Activated naive CD8-positive, alpha-beta T cell treated with anti-CD3 and anti-CD28 coated beads, Interleukin-2, amount 50 U/mL, for 16 hours (primary cell): ENCODE measurements around the gene SYNPR.

ENCODE experiments used
- DNase-seq: peaks from one replicate; pipeline ENCODE4 v3.0.0-alpha.2; 2020; ENCODE audit warnings: low read depth, low spot score

The SYNPR gene

GRCh38 chr3:63555767-63556166 lies 277.7 kb downstream of the SYNPR start:
- DNase-seq, result no peak

DNA sequence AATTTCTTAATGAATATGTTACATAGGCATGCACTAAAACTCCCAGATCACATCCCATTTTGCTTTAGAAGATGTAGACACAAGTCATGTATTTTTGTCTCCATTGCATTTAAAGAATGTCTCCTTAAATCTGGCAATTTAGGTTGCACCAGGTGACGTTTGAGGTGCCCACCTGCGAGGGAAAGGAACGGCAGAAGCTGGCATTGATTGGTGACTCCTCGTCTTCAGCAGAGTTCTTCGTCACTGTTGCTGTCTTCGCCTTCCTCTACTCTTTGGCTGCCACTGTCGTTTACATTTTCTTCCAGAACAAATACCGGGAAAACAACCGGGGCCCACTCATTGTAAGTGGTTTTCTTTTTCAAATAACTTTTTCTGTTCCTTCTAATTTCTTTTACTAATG lies 278.3 kb downstream of the SYNPR start:
- DNase-seq, result no peak

GRCh38 chr3:63557912-63558311 lies 279.8 kb downstream of the SYNPR start:
- no peak for DNase-seq

DNA sequence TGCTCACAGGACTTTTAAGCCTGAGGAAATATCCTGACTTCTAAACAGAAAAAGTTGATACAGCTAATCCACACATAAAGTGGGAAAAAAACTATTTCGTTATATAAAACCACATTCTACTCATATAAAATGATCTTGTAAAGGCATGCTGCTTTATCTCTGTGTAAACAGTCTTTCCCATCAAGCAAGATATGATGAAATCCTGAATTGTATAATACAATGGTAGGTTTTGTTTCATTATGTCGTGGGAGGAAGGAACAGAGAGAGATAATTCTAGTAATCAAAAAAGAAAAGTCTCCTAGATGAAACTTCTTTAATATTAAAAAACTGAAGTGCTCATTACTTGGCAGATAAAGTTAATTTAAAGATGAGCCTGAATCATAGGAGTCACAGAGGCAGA lies 281.8 kb downstream of the SYNPR start:
- no peak for DNase-seq

DNA sequence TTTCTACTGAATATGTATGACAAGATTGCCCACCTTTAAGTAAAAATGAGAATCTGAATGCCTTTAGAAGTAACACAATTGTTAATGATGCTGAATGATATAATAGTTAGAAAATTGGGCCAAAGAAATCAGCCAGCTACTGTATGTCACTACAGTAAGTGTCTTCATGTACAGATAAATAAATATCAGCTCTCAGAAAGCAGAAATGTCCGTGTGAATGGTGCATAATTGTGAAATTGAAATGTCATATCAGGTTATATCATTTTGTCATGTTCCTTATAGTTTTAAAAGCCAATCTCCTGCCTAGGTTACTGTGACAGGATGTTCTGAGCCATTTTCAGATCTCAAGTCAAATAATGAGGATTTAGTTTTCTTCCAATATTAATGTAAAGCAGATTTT lies 283.8 kb downstream of the SYNPR start:
- no peak for DNase-seq

GRCh38 chr3:63562323-63562722 lies 284.2 kb downstream of the SYNPR start:
- DNase-seq, result no peak

DNA sequence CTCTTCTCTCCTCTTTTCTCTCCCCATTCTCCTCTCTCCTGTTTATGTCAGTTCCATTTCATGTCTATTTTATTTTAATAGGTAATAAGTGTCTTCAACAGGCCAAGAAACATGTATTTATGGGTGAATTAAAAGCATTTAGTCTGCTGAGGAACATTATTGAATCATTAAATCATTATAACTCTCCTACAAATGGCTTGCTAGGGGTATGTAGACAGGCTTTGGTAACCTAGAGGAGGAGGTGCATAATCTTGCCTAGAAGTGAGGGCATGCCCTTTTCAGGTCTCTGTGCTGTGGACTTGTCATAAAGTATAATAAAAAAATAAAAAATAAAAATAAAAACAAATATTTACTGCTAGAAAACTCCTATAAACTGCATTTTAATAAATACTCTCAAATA lies 285.5 kb downstream of the SYNPR start:
- DNase-seq, result no peak

DNA sequence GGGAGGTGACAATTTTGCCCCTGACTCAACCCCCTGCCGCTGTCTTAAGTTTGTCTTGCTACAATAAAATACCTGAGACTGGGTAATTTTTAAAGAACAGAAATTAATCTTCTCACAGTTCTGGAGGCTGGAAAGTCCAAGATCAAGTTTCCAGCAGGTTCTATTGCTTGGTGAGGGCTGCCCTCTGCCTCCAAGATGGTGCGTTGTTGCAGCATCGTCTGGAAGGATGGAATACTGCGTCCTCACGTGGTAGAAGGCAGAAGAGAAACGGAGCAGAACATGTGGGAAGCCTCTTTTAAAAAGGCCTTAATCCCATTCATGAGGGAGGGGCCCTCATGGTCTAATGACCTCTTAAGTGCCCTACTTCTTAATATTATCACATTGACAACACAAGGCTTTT lies 287.1 kb downstream of the SYNPR start:
- DNase-seq, result no peak

DNA sequence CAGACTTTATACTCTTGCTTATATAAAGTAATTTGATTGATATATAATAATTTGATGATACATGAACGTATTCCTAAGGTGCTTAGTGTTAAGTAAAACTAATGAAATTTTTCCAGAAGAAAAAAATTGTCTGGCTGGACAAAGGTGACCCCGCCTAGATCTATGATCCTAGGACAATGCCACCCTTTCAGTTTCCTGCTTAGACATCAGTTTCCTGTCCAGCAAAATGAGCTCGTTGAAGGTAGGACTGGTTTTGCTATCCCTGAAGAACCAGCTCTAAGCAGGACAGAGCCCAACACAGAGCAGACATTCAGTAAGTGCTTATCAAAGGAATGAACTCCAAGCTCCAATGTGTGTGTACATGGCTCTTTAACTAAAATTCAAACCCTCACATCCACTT lies 293.6 kb downstream of the SYNPR start:
- no peak for DNase-seq

GRCh38 chr3:63576846-63577245 lies 298.7 kb downstream of the SYNPR start:
- no peak for DNase-seq

- DNase-seq, result no peak
Observed at GRCh38 chr3:63578858-63579257, 300.8 kb downstream of the SYNPR start.

- DNase-seq, result no peak
Observed at GRCh38 chr3:63580151-63580550, 302.0 kb downstream of the SYNPR start.

DNA sequence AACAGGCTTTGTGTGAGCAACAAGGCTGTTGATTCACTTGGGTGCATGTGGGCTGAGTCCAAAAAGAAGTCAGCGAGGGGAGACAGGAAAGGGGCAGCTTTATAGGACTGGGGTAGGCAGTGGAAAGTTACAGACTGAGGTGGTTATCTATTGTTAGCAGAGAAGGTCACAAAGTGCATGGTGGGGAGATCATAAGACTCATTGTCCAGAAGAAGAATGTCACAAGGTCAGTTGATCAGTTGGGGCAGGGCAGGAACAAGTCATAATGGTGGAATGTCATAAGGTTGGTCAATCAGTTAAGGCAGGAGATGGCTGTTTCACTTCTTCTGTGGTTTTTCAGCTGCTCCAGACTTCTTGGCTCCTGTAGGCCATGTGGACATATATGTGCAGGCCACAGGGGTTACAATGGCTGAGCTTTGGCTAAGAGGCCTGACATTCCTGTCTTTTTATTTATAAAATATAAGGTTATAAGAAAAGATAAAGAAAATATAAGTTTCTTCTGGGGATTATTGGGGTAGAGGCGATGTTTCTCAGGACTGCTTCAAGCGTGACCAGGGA lies 304.9 kb downstream of the SYNPR start:
- no peak for DNase-seq

DNA sequence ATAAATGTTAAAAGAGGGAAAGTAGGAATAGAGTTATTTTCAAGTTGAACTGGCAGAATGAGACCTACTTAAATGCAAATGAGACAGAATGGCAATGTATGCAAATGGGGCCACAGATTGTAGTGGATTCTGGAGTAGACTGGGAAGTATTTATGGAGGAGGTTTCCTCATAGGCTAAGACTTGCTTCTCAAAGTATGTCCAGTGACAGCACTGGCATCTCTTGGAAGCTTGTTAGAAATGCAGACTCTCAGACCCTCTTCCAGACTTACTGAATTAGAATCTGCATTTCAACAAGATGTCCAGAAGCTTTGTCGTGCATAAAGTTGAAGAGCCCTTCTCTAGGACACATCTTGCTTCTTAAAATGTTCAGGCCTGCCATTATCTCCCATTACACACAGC lies 306.6 kb downstream of the SYNPR start:
- DNase-seq, result no peak

GRCh38 chr3:63585927-63586326 lies 307.8 kb downstream of the SYNPR start:
- no peak for DNase-seq

GRCh38 chr3:63588895-63589294 lies 310.8 kb downstream of the SYNPR start:
- DNase-seq, result no peak

GRCh38 chr3:63593779-63594178 lies 315.7 kb downstream of the SYNPR start:
- DNase-seq, result no peak

- no peak for DNase-seq
Observed at GRCh38 chr3:63595221-63595620, 317.1 kb downstream of the SYNPR start.

DNA sequence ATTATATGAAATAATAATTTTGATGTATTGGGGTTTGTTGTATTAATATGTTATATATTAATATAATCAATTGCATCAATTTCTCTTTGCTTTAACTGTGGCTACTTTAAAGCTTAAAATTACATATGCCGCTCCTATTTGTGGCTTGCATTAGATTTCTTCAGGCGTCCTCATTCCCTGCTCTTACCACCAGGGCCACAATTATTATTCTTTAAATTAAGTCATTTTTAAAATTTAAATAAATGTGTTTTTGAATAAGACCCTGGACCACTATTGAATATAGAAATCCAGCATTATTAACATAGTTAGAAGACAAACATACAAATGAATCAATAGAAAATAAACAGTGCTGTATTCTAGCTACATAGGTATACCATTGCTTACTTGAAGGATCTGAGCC lies 318.9 kb downstream of the SYNPR start:
- DNase-seq, result no peak

DNA sequence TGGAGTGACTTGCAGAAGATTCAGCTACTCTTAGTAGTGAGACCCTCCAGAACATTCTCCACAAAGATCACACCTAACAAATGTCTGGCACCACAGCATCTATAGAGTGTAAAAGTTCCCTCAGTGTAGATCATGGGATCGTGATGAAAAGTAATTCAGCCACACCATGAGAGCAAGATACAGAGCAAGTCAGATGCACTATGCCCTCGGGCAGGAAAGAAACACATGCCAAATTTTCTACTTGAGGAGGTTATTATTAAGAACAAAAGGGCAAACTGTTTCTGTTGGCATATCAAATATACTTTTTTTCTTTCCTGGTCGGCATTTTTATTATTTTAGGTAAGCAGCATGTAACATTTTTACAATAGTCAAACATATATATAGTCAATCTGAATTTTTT lies 329.6 kb downstream of the SYNPR start:
- DNase-seq, result no peak

DNA sequence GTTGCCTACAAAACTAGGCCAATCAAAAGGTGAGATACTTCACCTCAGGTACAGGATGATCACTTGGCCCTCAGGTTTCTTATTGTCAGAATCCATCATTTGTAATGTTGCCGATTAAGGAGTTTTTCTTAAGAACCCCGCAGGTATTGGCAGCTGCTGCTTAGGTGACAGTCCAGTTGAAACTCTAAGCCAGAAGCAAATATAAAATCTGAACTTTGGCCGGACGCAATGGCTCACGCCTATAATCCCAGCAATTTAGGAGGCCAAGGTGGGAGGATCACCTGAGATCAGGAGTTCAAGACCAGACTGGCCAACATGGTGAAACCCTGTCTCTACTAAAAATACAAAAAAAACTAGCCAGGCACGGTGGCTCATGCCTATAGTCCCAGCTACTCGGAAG lies 331.3 kb downstream of the SYNPR start:
- DNase-seq, result no peak

GRCh38 chr3:63609834-63610233 lies 331.7 kb downstream of the SYNPR start:
- DNase-seq, result no peak

- no peak for DNase-seq
Observed at GRCh38 chr3:63611382-63611781, 333.3 kb downstream of the SYNPR start.

DNA sequence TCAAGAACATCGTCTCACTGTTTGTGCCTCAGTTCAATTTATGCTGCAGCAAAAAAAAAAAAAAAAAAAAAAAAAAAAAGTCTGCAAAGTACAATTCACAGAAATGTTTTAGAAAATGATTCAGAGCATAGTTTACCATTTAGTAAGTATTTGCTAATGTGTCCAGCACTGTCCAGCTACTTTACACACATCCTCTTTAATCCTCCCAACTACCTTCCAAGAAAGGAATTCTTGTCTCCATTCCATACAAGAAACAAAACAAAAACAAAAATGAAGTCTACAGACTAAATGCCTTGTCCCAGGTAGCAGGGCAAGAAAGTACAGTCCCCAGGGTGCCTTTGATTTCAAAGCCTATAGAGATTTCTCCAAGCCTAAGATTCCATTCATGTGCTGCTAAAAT lies 335.5 kb downstream of the SYNPR start:
- no peak for DNase-seq

DNA sequence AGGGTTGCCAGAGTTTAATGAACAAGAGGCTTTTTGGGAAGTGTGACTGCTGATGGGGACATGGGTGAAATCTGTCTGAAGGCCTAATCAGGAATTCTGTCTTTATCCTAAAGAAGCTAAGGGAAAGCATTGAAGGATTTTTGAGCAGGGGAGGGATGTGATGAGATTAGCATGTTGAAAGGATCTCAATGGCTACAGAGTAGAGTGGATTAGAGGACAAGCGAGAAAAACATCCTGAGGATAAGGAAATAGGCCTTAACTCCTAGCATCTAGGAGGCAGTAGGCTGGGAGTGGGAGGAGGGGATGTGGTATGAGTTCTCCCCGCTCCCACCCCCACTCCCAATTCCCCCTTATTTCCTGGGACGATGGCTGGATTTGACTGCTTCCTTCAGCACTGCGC lies 339.3 kb downstream of the SYNPR start:
- DNase-seq, result no peak
